Measurements from ENCODE around the gene AK8.

AK8 gene

DNA sequence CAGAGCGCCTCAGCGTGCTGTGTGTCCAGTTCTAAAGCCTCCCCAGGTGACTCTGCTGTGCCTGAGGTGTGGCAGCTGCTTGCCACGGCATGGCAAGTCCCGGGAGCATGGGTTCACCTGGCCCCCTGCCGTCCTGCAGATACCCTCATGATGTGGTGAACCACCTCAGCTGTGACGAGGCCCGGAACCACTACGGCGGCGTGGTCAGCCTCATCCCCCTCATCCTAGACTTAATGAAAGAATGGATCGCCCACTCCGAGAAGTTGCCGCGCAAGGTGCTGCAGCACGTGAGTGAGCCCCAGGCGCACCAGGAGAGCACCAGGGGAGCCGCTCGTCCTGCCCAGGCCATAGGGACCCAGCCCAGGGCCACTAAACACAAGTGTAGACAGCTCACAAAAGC, 10.1 kb upstream of the AK8 start:
- DNase-seq (ENCODE audit: extremely low read depth, low read depth), result no peak
- TF ChIP-seq, protein P1, sequence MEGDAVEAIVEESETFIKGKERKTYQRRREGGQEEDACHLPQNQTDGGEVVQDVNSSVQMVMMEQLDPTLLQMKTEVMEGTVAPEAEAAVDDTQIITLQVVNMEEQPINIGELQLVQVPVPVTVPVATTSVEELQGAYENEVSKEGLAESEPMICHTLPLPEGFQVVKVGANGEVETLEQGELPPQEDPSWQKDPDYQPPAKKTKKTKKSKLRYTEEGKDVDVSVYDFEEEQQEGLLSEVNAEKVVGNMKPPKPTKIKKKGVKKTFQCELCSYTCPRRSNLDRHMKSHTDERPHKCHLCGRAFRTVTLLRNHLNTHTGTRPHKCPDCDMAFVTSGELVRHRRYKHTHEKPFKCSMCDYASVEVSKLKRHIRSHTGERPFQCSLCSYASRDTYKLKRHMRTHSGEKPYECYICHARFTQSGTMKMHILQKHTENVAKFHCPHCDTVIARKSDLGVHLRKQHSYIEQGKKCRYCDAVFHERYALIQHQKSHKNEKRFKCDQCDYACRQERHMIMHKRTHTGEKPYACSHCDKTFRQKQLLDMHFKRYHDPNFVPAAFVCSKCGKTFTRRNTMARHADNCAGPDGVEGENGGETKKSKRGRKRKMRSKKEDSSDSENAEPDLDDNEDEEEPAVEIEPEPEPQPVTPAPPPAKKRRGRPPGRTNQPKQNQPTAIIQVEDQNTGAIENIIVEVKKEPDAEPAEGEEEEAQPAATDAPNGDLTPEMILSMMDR (IDR thresholded peaks at IDR 0.05; ENCODE audit: low read depth, low read length, missing control alignments), result no peak
- H3K4me3 ChIP-seq (replicated peaks; ENCODE audit: low read depth, low read length), result no peak overlapping the region

DNA sequence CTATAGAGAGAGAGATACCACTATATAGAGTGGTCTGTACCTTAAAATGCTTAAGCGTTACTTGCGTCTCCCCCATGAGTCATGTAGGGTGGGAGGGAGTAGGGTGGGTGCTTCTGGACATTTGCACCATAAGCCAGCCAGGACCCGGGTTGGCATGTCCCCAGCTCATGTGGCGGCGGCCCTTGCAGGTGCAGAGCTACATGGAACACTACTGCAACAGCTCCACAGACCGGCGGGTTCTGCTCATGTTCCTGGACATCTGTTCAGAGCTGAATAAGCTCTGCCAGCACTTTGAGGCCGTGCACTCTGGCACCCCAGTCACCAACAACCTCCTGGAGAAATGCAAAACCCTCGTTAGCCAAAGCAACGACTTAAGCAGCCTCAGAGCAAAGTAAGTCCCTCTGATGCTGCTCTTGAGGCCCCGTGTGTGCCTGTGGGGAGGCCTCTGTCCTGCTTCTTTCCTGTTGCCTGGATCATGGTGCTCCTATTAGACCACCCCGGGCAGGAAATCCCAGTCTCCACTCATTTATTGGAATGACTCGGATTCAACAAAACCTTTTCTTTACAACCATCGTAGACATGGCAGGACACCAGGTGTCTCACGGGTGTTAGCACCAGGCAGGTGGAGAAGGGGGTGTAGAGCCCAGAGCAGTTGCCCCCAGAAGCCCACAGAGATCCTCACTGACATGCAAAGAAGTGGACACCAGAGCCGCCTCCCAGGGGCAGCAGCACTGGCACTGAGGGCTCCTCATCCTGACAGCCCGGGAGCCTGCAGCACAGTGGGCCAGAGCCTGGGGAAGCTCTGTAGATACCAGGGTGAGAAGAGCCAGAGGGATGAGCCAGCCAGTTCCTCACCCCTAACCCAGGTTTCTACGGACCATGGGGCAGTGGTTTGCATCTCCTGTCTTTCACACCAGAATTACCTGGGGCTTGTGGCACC, 9.4 kb upstream of the AK8 start:
- TF ChIP-seq, protein P1 (IDR thresholded peaks at IDR 0.05; ENCODE audit: low read depth, low read length, missing control alignments), result no peak
- H3K4me3 ChIP-seq (replicated peaks; ENCODE audit: low read depth, low read length), result no peak overlapping the region
- no peak for DNase-seq (ENCODE audit: extremely low read depth, low read depth)

DNA sequence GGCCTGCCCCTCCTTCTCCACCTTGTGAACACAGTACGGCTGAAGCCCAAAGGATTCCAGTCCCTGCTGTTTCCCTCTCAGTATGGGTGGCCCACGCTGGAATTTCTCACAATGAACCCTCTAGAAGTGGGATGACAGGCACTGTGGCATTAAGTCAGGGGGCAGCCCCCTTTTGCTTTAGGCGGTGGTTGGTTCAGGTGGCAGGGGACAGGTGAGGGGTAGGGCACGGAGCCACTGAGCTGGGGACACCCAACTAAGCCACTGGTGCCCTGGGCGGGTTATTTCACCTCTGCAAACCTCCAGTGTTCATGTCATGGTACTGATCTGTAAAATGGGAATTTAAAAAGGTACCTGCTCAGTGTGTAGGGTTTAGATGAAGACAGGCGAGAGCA, 8.2 kb upstream of the AK8 start:
- no peak for DNase-seq (ENCODE audit: extremely low read depth, low read depth)
- no peak overlapping the region for H3K4me3 ChIP-seq (replicated peaks; ENCODE audit: low read depth, low read length)
- TF ChIP-seq, protein P1 (IDR thresholded peaks at IDR 0.05; ENCODE audit: low read depth, low read length, missing control alignments), result no peak

DNA sequence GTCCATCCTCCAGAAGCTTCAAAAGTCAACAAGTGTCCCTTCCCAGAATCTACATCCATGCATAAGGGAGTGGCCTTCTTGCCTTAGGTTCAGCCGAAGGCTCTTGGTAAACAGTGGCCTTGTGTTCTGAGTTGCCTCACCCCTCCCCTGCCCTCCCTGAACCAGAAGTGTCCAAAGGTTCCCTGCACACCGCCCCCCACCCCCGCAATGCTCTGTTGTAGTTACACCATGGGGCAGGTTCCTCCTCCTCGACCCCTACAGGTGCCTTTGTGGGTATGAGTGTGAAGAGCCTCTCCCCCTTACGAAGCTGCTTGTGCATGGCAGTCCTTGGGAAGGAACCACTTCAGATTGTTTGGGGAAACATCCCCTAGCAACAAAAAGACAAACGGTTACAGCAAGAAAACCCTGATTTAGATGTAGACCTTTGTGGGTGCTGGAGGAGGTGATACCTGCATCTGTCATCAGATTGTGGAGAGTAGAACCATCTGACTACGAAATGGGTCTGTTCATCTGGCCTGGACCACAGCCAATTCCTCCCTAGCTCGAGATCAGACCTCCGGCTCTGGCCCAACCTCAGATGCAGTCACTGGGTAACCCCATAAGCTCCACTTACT, 7.7 kb upstream of the AK8 start:
- no peak overlapping the region for H3K4me3 ChIP-seq (replicated peaks; ENCODE audit: low read depth, low read length)
- TF ChIP-seq, protein P1 (IDR thresholded peaks at IDR 0.05; ENCODE audit: low read depth, low read length, missing control alignments), result no peak
- no peak for DNase-seq (ENCODE audit: extremely low read depth, low read depth)

DNA sequence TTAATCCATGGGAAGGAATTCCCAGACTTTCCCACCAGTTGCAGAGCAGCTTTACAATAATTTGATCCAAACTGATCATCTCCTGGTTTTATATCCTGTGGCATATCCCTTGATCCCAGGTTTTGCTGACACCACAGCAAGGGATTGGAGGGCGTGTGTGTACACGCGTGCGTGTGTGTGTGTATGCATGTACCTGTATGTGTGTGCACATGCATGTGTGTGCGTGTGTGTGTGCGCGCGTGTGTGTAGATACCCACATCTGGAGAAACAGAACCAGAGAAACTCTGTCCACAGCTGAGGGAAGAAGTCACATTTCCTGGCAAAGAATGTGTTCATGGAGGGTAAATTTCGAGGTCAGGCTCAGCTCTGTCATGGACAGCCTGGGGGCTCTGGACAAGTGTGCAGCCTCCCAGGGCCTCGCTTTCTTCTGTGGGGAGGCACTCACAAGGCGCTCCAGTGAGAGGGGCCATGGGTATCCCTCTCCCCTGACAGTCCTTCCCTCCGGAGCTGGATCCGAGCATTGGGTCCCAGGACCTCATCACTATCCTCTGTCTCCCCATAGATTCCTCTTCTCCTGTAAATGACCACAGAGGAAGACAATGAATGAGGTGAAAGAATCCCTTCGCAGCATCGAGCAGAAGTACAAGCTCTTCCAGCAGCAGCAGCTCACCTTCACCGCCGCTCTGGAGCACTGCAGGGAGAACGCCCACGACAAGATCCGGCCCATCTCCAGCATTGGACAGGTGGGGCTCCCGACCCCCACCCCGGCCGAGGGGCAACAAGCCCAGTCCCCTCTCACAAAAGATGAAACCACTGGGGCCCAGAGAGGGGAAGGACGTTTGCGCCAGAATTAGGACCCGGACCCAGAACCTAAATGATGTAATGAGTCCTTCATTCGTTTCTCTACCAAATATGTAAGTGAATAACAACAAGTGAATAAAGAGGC, 5.5 kb upstream of the AK8 start:
- TF ChIP-seq, protein P1 (IDR thresholded peaks at IDR 0.05; ENCODE audit: low read depth, low read length, missing control alignments), result no peak
- DNase-seq (ENCODE audit: extremely low read depth, low read depth), result no peak

DNA sequence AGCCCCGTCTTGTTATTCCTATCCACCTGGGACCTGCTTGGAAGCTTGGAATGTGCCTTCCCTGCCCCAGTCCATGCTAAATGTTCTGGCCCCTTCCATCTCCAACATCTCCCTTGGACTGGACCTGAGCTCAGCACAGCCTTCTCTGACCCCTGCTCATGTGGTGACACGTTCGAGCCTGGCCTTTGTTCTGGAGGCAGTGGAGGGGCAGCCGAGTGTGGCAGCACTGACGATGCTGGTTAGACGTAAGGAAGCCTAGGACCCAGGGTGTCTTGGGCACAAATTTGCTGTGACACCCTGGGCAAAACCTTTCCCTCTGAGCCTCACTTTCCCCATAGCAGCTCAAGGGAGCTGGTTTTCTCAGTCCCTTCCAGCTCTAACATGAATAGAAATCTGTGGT, 4.5 kb upstream of the AK8 start:
- no peak for DNase-seq (ENCODE audit: extremely low read depth, low read depth)
- TF ChIP-seq, protein P1 (IDR thresholded peaks at IDR 0.05; ENCODE audit: low read depth, low read length, missing control alignments), result no peak
- H3K4me3 ChIP-seq (replicated peaks; ENCODE audit: low read depth, low read length), result no peak overlapping the region

More for the DNA sequence above, 5.5 kb upstream of the AK8 start:
- no peak overlapping the region for H3K4me3 ChIP-seq (replicated peaks; ENCODE audit: low read depth, low read length)
